ENCODE results near the gene SNN.
A peak's percentile ranks its signal among the peaks of the same experiment; 100 is the strongest.

The SNN gene

GRCh38 chr16:11708421-11708820 is 40.2 kb downstream of the SNN start:
- H3K27ac Mint-ChIP-seq, result no peak overlapping the region
- H3K9me3 Mint-ChIP-seq, result no peaks in the 10 kb centered on the region
- peaks cover 80% of the 10 kb centered on the region for H3K36me3 Mint-ChIP-seq (ENCODE audit: low read depth)
- H3K4me3 Mint-ChIP-seq, result no peak overlapping the region
- no peaks in the 10 kb centered on the region for H3K27me3 Mint-ChIP-seq
- peaks cover 11% of the 10 kb centered on the region for H3K4me1 Mint-ChIP-seq (ENCODE audit: low read depth)
- no peak for DNase-seq

GRCh38 chr16:11711662-11712061 is 43.4 kb downstream of the SNN start:
- no peaks in the 10 kb centered on the region for H3K9me3 Mint-ChIP-seq
- H3K4me1 Mint-ChIP-seq (ENCODE audit: low read depth), result peaks cover 10% of the 10 kb centered on the region
- peaks cover 83% of the 10 kb centered on the region for H3K36me3 Mint-ChIP-seq (ENCODE audit: low read depth)
- DNase-seq, result no peak
- no peak overlapping the region for H3K27ac Mint-ChIP-seq
- no peak overlapping the region for H3K4me3 Mint-ChIP-seq
- no peaks in the 10 kb centered on the region for H3K27me3 Mint-ChIP-seq

GRCh38 chr16:11712122-11712521 is 43.9 kb downstream of the SNN start:
- Mint-ChIP-seq H3K27me3 (no peaks in the 10 kb centered on the region), H3K27ac (peak overlapping the region; percentile 44), H3K4me3 (no peak overlapping the region), H3K9me3 (no peaks in the 10 kb centered on the region), H3K4me1 (ENCODE audit: low read depth) (peaks cover 10% of the 10 kb centered on the region), H3K36me3 (ENCODE audit: low read depth) (peaks cover 83% of the 10 kb centered on the region)
- no peak for DNase-seq

GRCh38 chr16:11715246-11715947 is 47.1 kb downstream of the SNN start:
- no peak for DNase-seq
- peaks cover 76% of the 10 kb centered on the region for H3K36me3 Mint-ChIP-seq (ENCODE audit: low read depth)
- no peak overlapping the region for H3K27ac Mint-ChIP-seq
- H3K4me3 Mint-ChIP-seq, result no peak overlapping the region
- peaks cover 19% of the 10 kb centered on the region for H3K4me1 Mint-ChIP-seq (ENCODE audit: low read depth)
- H3K27me3 Mint-ChIP-seq, result no peaks in the 10 kb centered on the region
- no peaks in the 10 kb centered on the region for H3K9me3 Mint-ChIP-seq

GRCh38 chr16:11716336-11716735 is 48.1 kb downstream of the SNN start:
- no peak overlapping the region for H3K4me3 Mint-ChIP-seq
- no peaks in the 10 kb centered on the region for H3K9me3 Mint-ChIP-seq
- peak overlapping the region; percentile 62 for H3K27ac Mint-ChIP-seq
- no peaks in the 10 kb centered on the region for H3K27me3 Mint-ChIP-seq
- peaks cover 71% of the 10 kb centered on the region for H3K36me3 Mint-ChIP-seq (ENCODE audit: low read depth)
- peaks cover 19% of the 10 kb centered on the region for H3K4me1 Mint-ChIP-seq (ENCODE audit: low read depth)
- no peak for DNase-seq

- H3K4me3 Mint-ChIP-seq, result no peak overlapping the region
- no peaks in the 10 kb centered on the region for H3K9me3 Mint-ChIP-seq
- H3K27me3 Mint-ChIP-seq, result no peaks in the 10 kb centered on the region
- DNase-seq, result no peak
- peaks cover 15% of the 10 kb centered on the region for H3K4me1 Mint-ChIP-seq (ENCODE audit: low read depth)
- peak overlapping the region; percentile 72 for H3K27ac Mint-ChIP-seq
- H3K36me3 Mint-ChIP-seq (ENCODE audit: low read depth), result peaks cover 70% of the 10 kb centered on the region
Observed at GRCh38 chr16:11717811-11718210, 49.6 kb downstream of the SNN start.

GRCh38 chr16:11719171-11719570 is 50.9 kb downstream of the SNN start:
- H3K4me3 Mint-ChIP-seq, result no peak overlapping the region
- no peaks in the 10 kb centered on the region for H3K9me3 Mint-ChIP-seq
- peaks cover 17% of the 10 kb centered on the region for H3K4me1 Mint-ChIP-seq (ENCODE audit: low read depth)
- peaks cover 72% of the 10 kb centered on the region for H3K36me3 Mint-ChIP-seq (ENCODE audit: low read depth)
- H3K27ac Mint-ChIP-seq, result peak overlapping the region; percentile 11
- no peak for DNase-seq
- no peaks in the 10 kb centered on the region for H3K27me3 Mint-ChIP-seq

- no peak for DNase-seq
- Mint-ChIP-seq H3K27me3 (no peaks in the 10 kb centered on the region), H3K9me3 (no peaks in the 10 kb centered on the region), H3K4me1 (ENCODE audit: low read depth) (peaks cover 14% of the 10 kb centered on the region), H3K27ac (peak overlapping the region; percentile 30), H3K4me3 (no peak overlapping the region), H3K36me3 (ENCODE audit: low read depth) (peaks cover 73% of the 10 kb centered on the region)
Observed at GRCh38 chr16:11719762-11720161, 51.5 kb downstream of the SNN start.

- Mint-ChIP-seq H3K4me3 (no peak overlapping the region), H3K36me3 (ENCODE audit: low read depth) (peaks cover 74% of the 10 kb centered on the region), H3K9me3 (no peaks in the 10 kb centered on the region), H3K27ac (peak overlapping the region; percentile 29), H3K27me3 (no peaks in the 10 kb centered on the region), H3K4me1 (ENCODE audit: low read depth) (peaks cover 14% of the 10 kb centered on the region)
- no peak for DNase-seq
Observed at GRCh38 chr16:11721781-11722467, 53.7 kb downstream of the SNN start.

GRCh38 chr16:11722468-11722808 is 54.2 kb downstream of the SNN start:
- no peak for DNase-seq
- H3K27me3 Mint-ChIP-seq, result no peaks in the 10 kb centered on the region
- no peak overlapping the region for H3K4me3 Mint-ChIP-seq
- H3K9me3 Mint-ChIP-seq, result no peaks in the 10 kb centered on the region
- H3K27ac Mint-ChIP-seq, result peak overlapping the region; percentile 29
- peaks cover 78% of the 10 kb centered on the region for H3K36me3 Mint-ChIP-seq (ENCODE audit: low read depth)
- H3K4me1 Mint-ChIP-seq (ENCODE audit: low read depth), result peaks cover 16% of the 10 kb centered on the region

GRCh38 chr16:11725457-11725856 is 57.2 kb downstream of the SNN start:
- Mint-ChIP-seq H3K27ac (peak overlapping the region; percentile 53), H3K9me3 (no peaks in the 10 kb centered on the region), H3K27me3 (no peaks in the 10 kb centered on the region), H3K4me1 (ENCODE audit: low read depth) (peaks cover 35% of the 10 kb centered on the region), H3K36me3 (ENCODE audit: low read depth) (peaks cover 88% of the 10 kb centered on the region), H3K4me3 (no peak overlapping the region)
- no peak for DNase-seq

- no peak overlapping the region for H3K4me3 Mint-ChIP-seq
- H3K27ac Mint-ChIP-seq, result no peak overlapping the region
- no peak for DNase-seq
- H3K4me1 Mint-ChIP-seq (ENCODE audit: low read depth), result peaks cover 37% of the 10 kb centered on the region
- no peaks in the 10 kb centered on the region for H3K9me3 Mint-ChIP-seq
- H3K27me3 Mint-ChIP-seq, result no peaks in the 10 kb centered on the region
- peaks cover 89% of the 10 kb centered on the region for H3K36me3 Mint-ChIP-seq (ENCODE audit: low read depth)
Observed at GRCh38 chr16:11726008-11726407, 57.8 kb downstream of the SNN start.

GRCh38 chr16:11727796-11728543 is 59.7 kb downstream of the SNN start:
- H3K36me3 Mint-ChIP-seq (ENCODE audit: low read depth), result peaks cover 94% of the 10 kb centered on the region
- no peak overlapping the region for H3K4me3 Mint-ChIP-seq

More at GRCh38 chr16:11727796-11728543, 59.7 kb downstream of the SNN start:
- Mint-ChIP-seq H3K9me3 (no peaks in the 10 kb centered on the region), H3K4me1 (ENCODE audit: low read depth) (peaks cover 37% of the 10 kb centered on the region), H3K27me3 (no peaks in the 10 kb centered on the region), H3K27ac (peak overlapping the region; percentile 32)
- no peak for DNase-seq
